ENCODE data around the gene KYNU.

Gene KYNU

DNA sequence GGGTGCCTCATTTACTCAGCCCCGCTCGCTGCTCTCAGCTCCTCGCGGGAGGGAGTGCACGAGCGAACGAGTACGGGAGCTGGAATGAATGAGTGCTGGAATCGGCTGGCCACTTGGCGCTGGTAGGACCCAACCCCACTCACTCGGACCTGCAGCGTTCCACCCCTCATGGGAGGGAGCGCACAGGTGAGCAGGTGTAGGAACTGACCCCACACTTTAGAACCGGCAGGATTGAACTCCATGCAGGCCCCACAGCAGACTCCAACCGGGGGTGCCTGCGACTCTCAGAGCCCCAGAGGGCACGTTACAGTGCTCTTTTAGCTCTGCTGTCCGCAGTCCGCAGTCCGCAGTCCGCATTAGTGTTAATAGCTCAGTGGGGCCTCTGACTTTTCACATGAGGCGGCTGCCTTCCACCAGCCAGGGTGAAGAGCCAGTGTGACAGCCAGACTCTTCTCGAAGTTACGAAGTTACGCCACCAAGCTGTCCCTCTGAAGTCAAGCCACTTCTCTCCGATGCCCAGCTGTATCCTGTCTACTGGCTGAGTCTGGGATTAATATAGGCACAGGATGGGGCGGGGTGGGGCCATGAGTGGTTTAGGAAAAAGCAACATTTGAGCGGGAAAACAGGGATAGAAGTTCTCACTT lies 149.1 kb downstream of the KYNU start:
- H3K79me2 ChIP-seq (ENCODE audit: control insufficient read depth, insufficient read depth, low read length, poor library complexity) = no peaks in the 10 kb centered on the region
- peak overlapping the region; percentile 46 for H3K23ac ChIP-seq (ENCODE audit: low read length)
- peaks cover 6 to 7% of the 10 kb centered on the region in 2 experiments for H3K4me1 ChIP-seq (ENCODE audit: control insufficient read depth in 1 of 2, insufficient read depth in 2 of 2, low read length in 2 of 2)
- no peak overlapping the region for H3K27ac ChIP-seq (ENCODE audit: low read depth, low read length)
- H2BK5ac ChIP-seq (ENCODE audit: low read depth, low read length, poor library complexity) = no peak overlapping the region
- H3K9ac ChIP-seq (ENCODE audit: low read length) = peak overlapping the region; percentile 61
- no peak overlapping the region for H3K14ac ChIP-seq (ENCODE audit: low read length)
- H3K4me2 ChIP-seq (ENCODE audit: low read length) = peak overlapping the region; percentile 97
- no peaks in the 10 kb centered on the region for H3K36me3 ChIP-seq (ENCODE audit: control insufficient read depth in 1 of 2, insufficient read depth in 2 of 2, low read length in 2 of 2)
- H4K8ac ChIP-seq (ENCODE audit: low read depth, low read length) = no peak overlapping the region
- no peak for DNase-seq
- H2AFZ ChIP-seq (ENCODE audit: insufficient read depth, low read length, poor library complexity) = peak overlapping the region; percentile 56
- H3K4ac ChIP-seq (ENCODE audit: low read depth, low read length) = no peak overlapping the region
- no peak overlapping the region for H2BK12ac ChIP-seq (ENCODE audit: low read length)
- H4K12ac ChIP-seq (ENCODE audit: low read depth, low read length) = no peak overlapping the region
- WGBS (ENCODE audit: extremely low coverage, insufficient coverage, insufficient read length) = no CpG with 5 or more reads among the region's 28 CpGs
- H3K79me1 ChIP-seq (ENCODE audit: low read length) = no peaks in the 10 kb centered on the region
- no peak overlapping the region for H3K18ac ChIP-seq (ENCODE audit: low read length)
- no peaks in the 10 kb centered on the region for H3K27me3 ChIP-seq (ENCODE audit: insufficient read depth, low read length)
- H2BK120ac ChIP-seq (ENCODE audit: insufficient read depth, low read length, poor library complexity) = no peak overlapping the region
- H4K91ac ChIP-seq (ENCODE audit: low read depth, low read length) = no peak overlapping the region
- H3K4me3 ChIP-seq (ENCODE audit: low read depth, low read length) = peak overlapping the region; percentile 56
- H3K9me3 ChIP-seq (ENCODE audit: insufficient read depth, low read depth, low read length) = no peaks in the 10 kb centered on the region
- H2AK5ac ChIP-seq (ENCODE audit: low read length) = no peak overlapping the region

DNA sequence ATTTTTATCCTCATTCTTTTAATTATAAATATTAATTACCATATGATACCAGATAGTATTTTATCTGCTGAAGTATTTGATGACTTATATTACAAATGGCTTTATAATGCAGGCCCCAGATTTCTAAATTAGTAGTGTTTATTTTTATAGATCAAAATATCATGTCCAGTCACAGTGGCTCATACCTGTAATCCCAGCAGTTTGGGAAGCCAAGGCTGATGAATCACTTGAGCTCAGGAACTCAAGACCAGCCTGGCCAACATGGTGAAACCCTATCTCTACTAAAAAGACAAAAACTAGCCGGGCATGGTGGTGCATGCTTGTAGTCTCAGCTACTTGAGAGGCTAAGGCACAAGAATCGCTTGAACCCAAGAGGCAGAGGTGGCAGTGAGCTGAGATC lies 151.7 kb downstream of the KYNU start:
- Histone ChIP-seq H4K8ac (ENCODE audit: low read depth, low read length) (no peak overlapping the region), H3K4me3 (ENCODE audit: low read depth, low read length) (no peak overlapping the region), H3K9me3 (ENCODE audit: insufficient read depth, low read depth, low read length) (no peaks in the 10 kb centered on the region), H2BK120ac (ENCODE audit: insufficient read depth, low read length, poor library complexity) (no peak overlapping the region), H3K4ac (ENCODE audit: low read depth, low read length) (no peak overlapping the region), H3K36me3 (ENCODE audit: control insufficient read depth in 1 of 2, insufficient read depth in 2 of 2, low read length in 2 of 2) (no peaks in the 10 kb centered on the region), H2AFZ (ENCODE audit: insufficient read depth, low read length, poor library complexity) (no peak overlapping the region), H3K14ac (ENCODE audit: low read length) (no peak overlapping the region), H3K27ac (ENCODE audit: low read depth, low read length) (no peak overlapping the region), H3K79me1 (ENCODE audit: low read length) (no peaks in the 10 kb centered on the region), H2BK12ac (ENCODE audit: low read length) (no peak overlapping the region), H3K79me2 (ENCODE audit: control insufficient read depth, insufficient read depth, low read length, poor library complexity) (no peaks in the 10 kb centered on the region), H2BK5ac (ENCODE audit: low read depth, low read length, poor library complexity) (no peak overlapping the region), H3K4me1 (ENCODE audit: control insufficient read depth in 1 of 2, insufficient read depth in 2 of 2, low read length in 2 of 2) (peaks cover 6 to 7% of the 10 kb centered on the region in 2 experiments), H3K4me2 (ENCODE audit: low read length) (no peak overlapping the region), H2AK5ac (ENCODE audit: low read length) (no peak overlapping the region), H3K18ac (ENCODE audit: low read length) (no peak overlapping the region), H4K12ac (ENCODE audit: low read depth, low read length) (no peak overlapping the region), H3K9ac (ENCODE audit: low read length) (no peak overlapping the region), H3K23ac (ENCODE audit: low read length) (no peak overlapping the region), H4K91ac (ENCODE audit: low read depth, low read length) (no peak overlapping the region), H3K27me3 (ENCODE audit: insufficient read depth, low read length) (no peaks in the 10 kb centered on the region)
- no CpG with 5 or more reads among the region's 2 CpGs for WGBS (ENCODE audit: extremely low coverage, insufficient coverage, insufficient read length)
- DNase-seq = no peak

GRCh38 chr2:143030127-143030526 lies 152.7 kb downstream of the KYNU start:
- Histone ChIP-seq H3K27ac (ENCODE audit: low read depth, low read length) (no peak overlapping the region), H3K18ac (ENCODE audit: low read length) (no peak overlapping the region), H3K4me3 (ENCODE audit: low read depth, low read length) (no peak overlapping the region), H3K23ac (ENCODE audit: low read length) (no peak overlapping the region), H3K9me3 (ENCODE audit: insufficient read depth, low read depth, low read length) (no peaks in the 10 kb centered on the region), H2AFZ (ENCODE audit: insufficient read depth, low read length, poor library complexity) (no peak overlapping the region), H2AK5ac (ENCODE audit: low read length) (no peak overlapping the region), H3K27me3 (ENCODE audit: insufficient read depth, low read length) (no peaks in the 10 kb centered on the region), H3K4ac (ENCODE audit: low read depth, low read length) (no peak overlapping the region), H2BK120ac (ENCODE audit: insufficient read depth, low read length, poor library complexity) (no peak overlapping the region), H3K36me3 (ENCODE audit: control insufficient read depth in 1 of 2, insufficient read depth in 2 of 2, low read length in 2 of 2) (no peaks in the 10 kb centered on the region), H3K79me1 (ENCODE audit: low read length) (no peaks in the 10 kb centered on the region), H2BK5ac (ENCODE audit: low read depth, low read length, poor library complexity) (no peak overlapping the region), H3K4me1 (ENCODE audit: control insufficient read depth in 1 of 2, insufficient read depth in 2 of 2, low read length in 2 of 2) (peaks cover 6 to 7% of the 10 kb centered on the region in 2 experiments), H3K79me2 (ENCODE audit: control insufficient read depth, insufficient read depth, low read length, poor library complexity) (no peaks in the 10 kb centered on the region), H4K8ac (ENCODE audit: low read depth, low read length) (no peak overlapping the region), H3K4me2 (ENCODE audit: low read length) (no peak overlapping the region), H4K91ac (ENCODE audit: low read depth, low read length) (no peak overlapping the region), H4K12ac (ENCODE audit: low read depth, low read length) (no peak overlapping the region), H2BK12ac (ENCODE audit: low read length) (no peak overlapping the region), H3K9ac (ENCODE audit: low read length) (no peak overlapping the region), H3K14ac (ENCODE audit: low read length) (no peak overlapping the region)
- DNase-seq = no peak
- WGBS (ENCODE audit: extremely low coverage, insufficient coverage, insufficient read length) = no CpG with 5 or more reads among the region's 2 CpGs

- no peaks in the 10 kb centered on the region for H3K4me1 ChIP-seq (ENCODE audit: control insufficient read depth in 1 of 2, insufficient read depth in 2 of 2, low read length in 2 of 2)
- no peak overlapping the region for H4K91ac ChIP-seq (ENCODE audit: low read depth, low read length)
- H3K79me2 ChIP-seq (ENCODE audit: control insufficient read depth, insufficient read depth, low read length, poor library complexity) = no peaks in the 10 kb centered on the region
- H3K18ac ChIP-seq (ENCODE audit: low read length) = no peak overlapping the region
- no CpG with 5 or more reads among the region's 5 CpGs for WGBS (ENCODE audit: extremely low coverage, insufficient coverage, insufficient read length)
- H3K4ac ChIP-seq (ENCODE audit: low read depth, low read length) = no peak overlapping the region
- no peak overlapping the region for H4K12ac ChIP-seq (ENCODE audit: low read depth, low read length)
- H3K36me3 ChIP-seq (ENCODE audit: control insufficient read depth in 1 of 2, insufficient read depth in 2 of 2, low read length in 2 of 2) = no peaks in the 10 kb centered on the region
- no peaks in the 10 kb centered on the region for H3K9me3 ChIP-seq (ENCODE audit: insufficient read depth, low read depth, low read length)
- H2BK120ac ChIP-seq (ENCODE audit: insufficient read depth, low read length, poor library complexity) = no peak overlapping the region
- DNase-seq = peak; percentile 75 to 95
- no peak overlapping the region for H3K14ac ChIP-seq (ENCODE audit: low read length)
- H3K27me3 ChIP-seq (ENCODE audit: insufficient read depth, low read length) = no peaks in the 10 kb centered on the region
- H3K27ac ChIP-seq (ENCODE audit: low read depth, low read length) = no peak overlapping the region
- H2AK5ac ChIP-seq (ENCODE audit: low read length) = no peak overlapping the region
- no peak overlapping the region for H3K9ac ChIP-seq (ENCODE audit: low read length)
- H2BK5ac ChIP-seq (ENCODE audit: low read depth, low read length, poor library complexity) = no peak overlapping the region
- peak overlapping the region; percentile 16 for H3K4me2 ChIP-seq (ENCODE audit: low read length)
- no peak overlapping the region for H2BK12ac ChIP-seq (ENCODE audit: low read length)
- no peak overlapping the region for H2AFZ ChIP-seq (ENCODE audit: insufficient read depth, low read length, poor library complexity)
- H3K79me1 ChIP-seq (ENCODE audit: low read length) = no peaks in the 10 kb centered on the region
- no peak overlapping the region for H3K23ac ChIP-seq (ENCODE audit: low read length)
- no peak overlapping the region for H4K8ac ChIP-seq (ENCODE audit: low read depth, low read length)
- no peak overlapping the region for H3K4me3 ChIP-seq (ENCODE audit: low read depth, low read length)
Measured at GRCh38 chr2:143034292-143035074, 157.0 kb downstream of the KYNU start.
